ENCODE results near the gene SLC38A5. TPM values are rescaled to one million over a fixed set of nuclear protein-coding genes. Genes with fewer than 3 reads are reported as not detected.

The SLC38A5 gene
- total RNA-seq, 4 donors from 2014 or later: 9.9 to 76.8 (median 40.1) TPM

- Histone ChIP-seq H3K27me3 (no peaks in the 10 kb centered on the region), H3K27ac (no peak overlapping the region), H3K4me1 (no peaks in the 10 kb centered on the region), H3K36me3 (no peaks in the 10 kb centered on the region), H3K9me3 (no peaks in the 10 kb centered on the region), H3K4me3 (replicated peaks in 1 of 3) (no peak overlapping the region)
- intact Hi-C loops (cut with DNase I): no loop called here
- TF ChIP-seq CTCF (IDR thresholded peaks at IDR 0.05) (no peak), POLR2A (IDR thresholded peaks at IDR 0.05) (no peak)
- no peak for DNase-seq
- WGBS, 2 donors: 92 to 97% methylated on average over 3 of the region's 3 CpGs
Measured at GRCh38 chrX:48460031-48460430, 10.0 kb downstream of the SLC38A5 start.

GRCh38 chrX:48459483-48459882 is 10.6 kb downstream of the SLC38A5 start:
- intact Hi-C loops (cut with DNase I): no loop called here
- Histone ChIP-seq H3K4me3 (replicated peaks in 1 of 3) (no peak overlapping the region), H3K9me3 (no peaks in the 10 kb centered on the region), H3K36me3 (no peaks in the 10 kb centered on the region), H3K4me1 (no peaks in the 10 kb centered on the region), H3K27ac (no peak overlapping the region), H3K27me3 (no peaks in the 10 kb centered on the region)
- TF ChIP-seq CTCF (IDR thresholded peaks at IDR 0.05) (no peak), POLR2A (IDR thresholded peaks at IDR 0.05) (no peak)
- no peak for DNase-seq
- 95 to 100% methylated on average over 4 to 6 of the region's 6 CpGs for WGBS, 2 donors

GRCh38 chrX:48458711-48459110 is 11.3 kb downstream of the SLC38A5 start:
- H3K4me3 ChIP-seq (replicated peaks in 1 of 3): no peak overlapping the region
- H3K9me3 ChIP-seq: no peaks in the 10 kb centered on the region
- intact Hi-C loops (cut with DNase I): no loop called here
- no peaks in the 10 kb centered on the region for H3K27me3 ChIP-seq
- TF ChIP-seq CTCF (IDR thresholded peaks at IDR 0.05) (no peak), POLR2A (IDR thresholded peaks at IDR 0.05) (no peak)
- H3K36me3 ChIP-seq: no peaks in the 10 kb centered on the region
- DNase-seq: no peak
- no peak overlapping the region for H3K27ac ChIP-seq
- 100% methylated on average over 1 of the region's 6 CpGs; no CpG with 5 or more reads in 1 of the 2 donors for WGBS, 2 donors
- H3K4me1 ChIP-seq: no peaks in the 10 kb centered on the region

GRCh38 chrX:48456628-48457331 is 13.3 kb downstream of the SLC38A5 start:
- Histone ChIP-seq H3K4me1 (no peaks in the 10 kb centered on the region), H3K36me3 (no peaks in the 10 kb centered on the region), H3K4me3 (replicated peaks in 1 of 3) (no peak overlapping the region), H3K9me3 (no peaks in the 10 kb centered on the region), H3K27ac (no peak overlapping the region), H3K27me3 (no peaks in the 10 kb centered on the region)
- TF ChIP-seq POLR2A (IDR thresholded peaks at IDR 0.05): no peak
- no peak for TF ChIP-seq CTCF (IDR thresholded peaks at IDR 0.05)
- intact Hi-C loops (cut with DNase I): no loop called here
- 86 to 92% methylated on average over 6 of the region's 6 CpGs for WGBS, 2 donors
- DNase-seq: no peak

- intact Hi-C loops (cut with DNase I): no loop called here
Measured at GRCh38 chrX:48451708-48452107, 18.4 kb downstream of the SLC38A5 start.

More at GRCh38 chrX:48451708-48452107, 18.4 kb downstream of the SLC38A5 start:
- no peak overlapping the region for H3K4me3 ChIP-seq (replicated peaks in 1 of 3)
- no peak for DNase-seq
- H3K9me3 ChIP-seq: no peaks in the 10 kb centered on the region
- WGBS, 2 donors: 49 to 60% methylated on average over 3 to 4 of the region's 4 CpGs
- H3K27me3 ChIP-seq: no peaks in the 10 kb centered on the region
- H3K4me1 ChIP-seq: no peaks in the 10 kb centered on the region
- H3K36me3 ChIP-seq: no peaks in the 10 kb centered on the region
- no peak for TF ChIP-seq CTCF (IDR thresholded peaks at IDR 0.05)
- no peak for TF ChIP-seq POLR2A (IDR thresholded peaks at IDR 0.05)
- H3K27ac ChIP-seq: no peak overlapping the region
